Measurements from ENCODE around the gene WDR70. TPM values are rescaled to one million over a fixed set of nuclear protein-coding genes. Genes with fewer than 3 reads are reported as not detected.
"Not testable (repeated sequence)": the region's sequence is repeated elsewhere in the genome, so short reads cannot be mapped to it uniquely, and the experiment has no call there.

Gene WDR70
- total and polyA plus RNA-seq, 10 of the 15 experiments (the other 5 are each of a cell fraction or from before 2014, with no cell fraction given), result 10.9 to 33.6 (median 29.1) TPM

- in situ Hi-C loops (cut with MboI); H3K9me3 ChIP-seq (replicated peaks; ENCODE audit: control insufficient read depth, insufficient read depth, low read length); H3K36me3 ChIP-seq (ENCODE audit: control insufficient read depth in 2 of 2, insufficient read depth in 2 of 2, low read length in 1 of 2); FAIRE-seq; intact Hi-C loops (cut with micrococcal nuclease; ENCODE audit: unreplicated experiment); H3K79me2 ChIP-seq (ENCODE audit: control insufficient read depth, insufficient read depth, low read length); ATAC-seq; POLR2A ChIA-PET; H3K27me3 ChIP-seq (replicated peaks in 1 of 2; ENCODE audit: control insufficient read depth in 2 of 2, insufficient read depth in 2 of 2, low read length in 1 of 2); H3K4me3 ChIP-seq; BruUV-seq (replicated peaks); H3K4me1 ChIP-seq (ENCODE audit: control insufficient read depth, insufficient read depth, low read length); DNase-seq (ENCODE audit: low read depth, low spot score); H3K4me2 ChIP-seq (ENCODE audit: control insufficient read depth, insufficient read depth); SMC1A ChIA-PET (ENCODE audit: uncharacterized antibody, unreplicated experiment); H2AFZ ChIP-seq (ENCODE audit: control insufficient read depth, low read depth, low read length); H3K27ac ChIP-seq (ENCODE audit: control insufficient read depth, insufficient read depth); CTCF ChIA-PET; RAD21 ChIA-PET (ENCODE audit: unreplicated experiment); H3K9ac ChIP-seq (ENCODE audit: control insufficient read depth, insufficient read depth, low read length); H4K20me1 ChIP-seq (ENCODE audit: control insufficient read depth, insufficient read depth): not testable (repeated sequence)
- WGBS (ENCODE audit: insufficient coverage, insufficient replicate concordance, low lambda C conversion rate, missing lambda C conversion rate), result 92% methylated on average over 6 of the region's 6 CpGs
Measured at GRCh38 chr5:37674361-37674760, 295.2 kb downstream of the WDR70 start.

- H3K4me1 ChIP-seq (ENCODE audit: control insufficient read depth, insufficient read depth, low read length); POLR2A ChIA-PET; H3K9ac ChIP-seq (ENCODE audit: control insufficient read depth, insufficient read depth, low read length); H3K4me2 ChIP-seq (ENCODE audit: control insufficient read depth, insufficient read depth); in situ Hi-C loops (cut with MboI); SMC1A ChIA-PET (ENCODE audit: uncharacterized antibody, unreplicated experiment); H3K27me3 ChIP-seq (replicated peaks in 1 of 2; ENCODE audit: control insufficient read depth in 2 of 2, insufficient read depth in 2 of 2, low read length in 1 of 2); intact Hi-C loops (cut with micrococcal nuclease; ENCODE audit: unreplicated experiment); H3K79me2 ChIP-seq (ENCODE audit: control insufficient read depth, insufficient read depth, low read length); H3K9me3 ChIP-seq (replicated peaks; ENCODE audit: control insufficient read depth, insufficient read depth, low read length); H3K27ac ChIP-seq (ENCODE audit: control insufficient read depth, insufficient read depth); CTCF ChIA-PET; H3K4me3 ChIP-seq; RAD21 ChIA-PET (ENCODE audit: unreplicated experiment); DNase-seq (ENCODE audit: low read depth, low spot score); H4K20me1 ChIP-seq (ENCODE audit: control insufficient read depth, insufficient read depth); FAIRE-seq; BruUV-seq (replicated peaks); ATAC-seq; H2AFZ ChIP-seq (ENCODE audit: control insufficient read depth, low read depth, low read length); H3K36me3 ChIP-seq (ENCODE audit: control insufficient read depth in 2 of 2, insufficient read depth in 2 of 2, low read length in 1 of 2): not testable (repeated sequence)
- 99% methylated on average over 7 of the region's 8 CpGs for WGBS (ENCODE audit: insufficient coverage, insufficient replicate concordance, low lambda C conversion rate, missing lambda C conversion rate)
Measured at GRCh38 chr5:37679326-37679725, 300.2 kb downstream of the WDR70 start.

DNA sequence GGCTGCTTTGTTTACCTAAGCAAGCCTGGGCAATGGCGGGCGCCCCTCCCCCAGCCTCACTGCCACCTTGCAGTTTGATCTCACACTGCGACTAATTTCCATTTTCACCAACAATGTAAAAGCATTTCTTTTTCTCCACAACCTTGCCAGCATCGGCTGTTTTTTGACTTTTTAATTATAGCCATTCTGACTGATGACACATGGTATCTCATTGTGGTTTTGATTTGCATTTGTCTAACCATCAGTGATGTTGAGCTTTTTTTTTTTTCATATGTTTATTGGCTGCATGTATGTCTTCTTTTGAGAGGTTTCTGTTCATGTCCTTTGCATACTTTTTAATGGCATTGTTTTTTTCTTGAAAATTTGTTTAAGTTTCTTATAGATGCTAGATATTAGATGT is 300.8 kb downstream of the WDR70 start:
- H3K27ac ChIP-seq (ENCODE audit: control insufficient read depth, insufficient read depth); FAIRE-seq; H3K4me3 ChIP-seq; POLR2A ChIA-PET; H3K27me3 ChIP-seq (replicated peaks in 1 of 2; ENCODE audit: control insufficient read depth in 2 of 2, insufficient read depth in 2 of 2, low read length in 1 of 2); RAD21 ChIA-PET (ENCODE audit: unreplicated experiment); ATAC-seq; H3K9me3 ChIP-seq (replicated peaks; ENCODE audit: control insufficient read depth, insufficient read depth, low read length); H3K36me3 ChIP-seq (ENCODE audit: control insufficient read depth in 2 of 2, insufficient read depth in 2 of 2, low read length in 1 of 2); H3K4me1 ChIP-seq (ENCODE audit: control insufficient read depth, insufficient read depth, low read length); SMC1A ChIA-PET (ENCODE audit: uncharacterized antibody, unreplicated experiment); H3K79me2 ChIP-seq (ENCODE audit: control insufficient read depth, insufficient read depth, low read length); BruUV-seq (replicated peaks); H4K20me1 ChIP-seq (ENCODE audit: control insufficient read depth, insufficient read depth); DNase-seq (ENCODE audit: low read depth, low spot score); H2AFZ ChIP-seq (ENCODE audit: control insufficient read depth, low read depth, low read length); H3K4me2 ChIP-seq (ENCODE audit: control insufficient read depth, insufficient read depth); in situ Hi-C loops (cut with MboI); H3K9ac ChIP-seq (ENCODE audit: control insufficient read depth, insufficient read depth, low read length); intact Hi-C loops (cut with micrococcal nuclease; ENCODE audit: unreplicated experiment); CTCF ChIA-PET: not testable (repeated sequence)
- WGBS (ENCODE audit: insufficient coverage, insufficient replicate concordance, low lambda C conversion rate, missing lambda C conversion rate), result 77% methylated on average over 4 of the region's 4 CpGs

Data from GM12878 (cell line).